Right kidney (tissue), 1 donor: ENCODE results near the gene TMEM208.

ENCODE experiments used
- DNase-seq: peaks from one replicate; pipeline ENCODE4 v3.0.0-alpha.2; 2016

TMEM208 gene

GRCh38 chr16:67207249-67208091 is 19.5 kb upstream of the TMEM208 start:
- DNase-seq: no peak

DNA sequence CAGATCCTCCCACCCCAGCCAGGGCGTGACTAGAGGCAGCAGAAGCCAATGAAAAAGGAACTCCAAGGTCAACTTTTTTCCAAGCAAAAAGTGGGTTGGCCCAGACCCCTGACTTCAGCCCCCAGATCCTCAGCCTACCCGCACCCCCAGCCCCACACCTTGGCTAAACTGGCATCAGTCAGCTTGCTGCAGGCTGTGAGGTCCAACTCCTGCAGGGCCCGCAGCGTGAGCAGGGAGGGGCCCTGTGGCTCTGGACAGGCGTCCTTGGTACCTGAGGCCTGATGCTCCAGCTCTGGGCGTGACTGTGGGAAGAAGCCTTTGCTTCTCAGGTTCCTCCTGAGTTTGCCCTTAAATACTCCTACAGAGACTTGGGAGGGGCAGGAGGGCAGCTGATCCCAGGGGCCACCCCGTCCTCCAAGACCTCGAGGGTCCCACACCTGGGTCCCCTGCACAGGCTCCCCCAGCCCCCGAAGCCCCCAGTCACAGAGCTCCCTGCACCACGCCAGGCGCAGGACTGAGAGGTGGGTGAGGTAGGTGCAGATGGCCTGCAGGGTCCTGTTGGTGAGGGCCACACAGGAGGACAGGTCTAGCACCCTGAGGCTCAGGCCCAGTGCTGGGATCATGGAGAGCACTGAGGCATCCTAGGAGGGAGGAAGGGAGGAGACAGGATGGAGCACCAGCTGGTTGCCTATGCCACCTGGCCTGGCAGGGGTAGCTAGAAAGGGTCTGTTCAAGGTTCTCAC is 18.6 kb upstream of the TMEM208 start:
- no peak for DNase-seq

- no peak for DNase-seq
Observed at GRCh38 chr16:67209565-67209964, 17.4 kb upstream of the TMEM208 start.

- DNase-seq: no peak
Observed at GRCh38 chr16:67210069-67210937, 16.6 kb upstream of the TMEM208 start.

DNA sequence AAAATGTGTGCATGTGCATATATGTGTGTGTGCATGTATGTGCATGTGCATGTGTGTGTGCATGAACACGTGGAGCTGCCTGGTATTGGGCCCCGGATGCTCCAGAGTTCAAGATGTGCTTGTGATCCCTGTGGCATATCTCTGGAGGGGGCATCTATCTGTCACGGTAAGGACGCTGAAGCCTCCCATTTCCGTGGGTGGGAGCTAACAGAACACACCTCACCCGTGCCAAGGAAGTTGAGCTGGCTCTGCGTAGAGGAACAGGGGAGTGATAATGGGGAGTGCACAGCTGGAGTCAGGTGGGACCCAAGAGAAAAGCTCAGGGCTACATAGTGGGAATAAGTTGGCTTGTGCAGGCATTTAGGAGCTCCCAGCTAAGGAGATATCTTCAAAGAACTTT is 15.3 kb upstream of the TMEM208 start:
- no peak for DNase-seq

- no peak for DNase-seq
Observed at GRCh38 chr16:67212766-67213165, 14.2 kb upstream of the TMEM208 start.

DNA sequence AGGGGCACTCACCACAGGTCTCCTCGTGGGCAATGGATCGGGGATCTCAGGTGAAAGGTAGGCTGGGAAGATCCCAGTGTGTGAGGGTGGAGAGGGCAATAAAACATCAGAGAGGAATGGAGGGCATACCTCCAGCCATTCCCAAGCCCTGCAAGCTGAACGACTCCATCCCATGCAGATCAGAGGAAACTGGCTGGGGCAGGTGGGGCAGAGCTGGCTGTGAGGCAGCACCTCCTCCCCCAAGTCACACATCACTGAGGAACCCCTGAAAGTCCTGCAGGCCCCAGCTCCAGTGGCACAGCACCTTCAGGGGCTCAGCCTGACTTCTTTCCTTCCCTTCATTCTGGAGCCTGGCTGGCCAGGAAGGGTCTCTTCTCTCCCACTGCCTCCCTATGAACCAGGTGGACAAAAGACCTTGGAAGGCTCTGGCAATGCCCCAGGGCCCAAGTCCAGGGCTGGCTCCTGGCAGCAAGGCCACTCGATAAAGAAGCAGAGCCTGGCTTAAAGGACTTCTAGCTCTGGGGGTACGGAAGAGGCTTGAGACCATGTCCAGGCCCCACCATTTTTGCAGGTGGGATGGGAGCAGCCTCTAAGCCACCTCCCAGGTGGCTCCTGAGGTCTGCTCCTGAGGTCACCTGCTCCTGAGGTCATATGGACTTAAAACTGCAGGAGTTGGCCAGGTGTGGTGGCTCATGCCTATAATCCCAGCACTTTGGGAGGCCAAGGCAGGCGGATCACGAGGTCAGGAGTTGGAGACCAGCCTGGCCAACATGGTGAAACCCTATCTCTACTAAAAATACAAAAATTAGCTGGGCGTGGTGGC is 13.5 kb upstream of the TMEM208 start:
- DNase-seq: no peak

GRCh38 chr16:67215706-67216105 is 11.2 kb upstream of the TMEM208 start:
- DNase-seq: no peak

DNA sequence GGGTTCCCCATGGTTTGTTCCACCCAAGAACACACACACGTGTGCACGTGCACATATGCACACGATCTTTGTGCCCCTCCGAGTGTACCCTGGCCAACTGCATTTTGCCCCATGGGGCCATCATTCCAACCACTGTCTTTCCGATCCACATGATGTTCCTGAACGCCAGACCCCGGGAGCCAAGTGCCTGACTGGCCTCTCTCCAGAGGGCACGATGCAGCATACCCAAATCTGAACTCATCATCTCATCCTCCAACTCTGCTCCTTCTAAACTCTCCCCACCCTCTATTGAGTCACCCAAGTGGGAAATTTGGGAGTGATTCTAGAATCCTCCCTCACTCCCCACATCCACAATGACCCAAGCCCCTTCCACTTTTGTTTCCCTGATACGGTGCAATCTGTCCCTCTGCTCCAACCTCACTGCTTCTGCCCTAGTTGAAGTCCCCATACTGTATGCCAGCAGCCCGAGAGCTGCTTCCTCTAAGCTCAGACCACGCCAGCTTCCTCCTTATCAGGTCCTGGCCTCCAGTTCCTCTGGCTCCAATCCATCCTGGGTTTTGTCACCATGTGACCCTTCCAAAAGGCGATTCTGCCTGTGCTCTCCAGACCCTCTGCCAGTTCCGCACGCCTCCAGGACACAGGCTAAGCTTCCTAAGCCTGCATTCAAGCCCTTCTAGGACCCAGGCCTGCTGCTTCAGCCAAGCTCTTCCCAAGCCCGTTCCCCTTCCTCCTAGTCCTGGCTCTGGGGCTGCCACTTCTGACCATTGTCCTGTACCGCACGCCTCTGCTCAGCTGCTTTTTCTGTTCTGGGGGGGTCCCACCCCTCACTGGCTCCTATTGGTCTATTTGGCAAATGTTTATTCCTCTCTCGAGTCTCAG is 10.1 kb upstream of the TMEM208 start:
- no peak for DNase-seq

DNA sequence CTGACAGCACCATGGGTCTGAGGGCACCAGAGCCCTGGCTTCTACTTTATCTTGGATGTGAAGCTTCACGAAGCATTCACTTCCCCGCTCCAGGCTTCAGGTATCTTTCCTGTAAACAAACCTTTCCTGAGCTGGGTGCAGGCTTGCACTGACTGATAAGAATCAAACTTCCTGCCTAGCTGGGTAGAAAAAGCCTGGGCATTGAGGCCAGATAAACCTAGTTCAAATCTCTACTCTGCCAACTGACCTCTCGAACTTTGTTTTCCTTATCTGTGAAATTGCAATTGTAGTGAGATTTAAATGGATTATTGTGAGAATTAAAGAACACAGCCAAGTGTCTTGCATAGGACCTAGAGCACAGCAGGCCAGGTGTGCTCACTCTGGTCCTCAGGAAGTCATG is 2.9 kb upstream of the TMEM208 start:
- no peak for DNase-seq

- DNase-seq: no peak
Observed at GRCh38 chr16:67226295-67226803, 581 bp upstream of the TMEM208 start.

GRCh38 chr16:67227567-67227921 is 614 bp downstream of the TMEM208 start:
- no peak for DNase-seq

- no peak for DNase-seq
Observed at GRCh38 chr16:67228034-67228785, 1.3 kb downstream of the TMEM208 start.

DNA sequence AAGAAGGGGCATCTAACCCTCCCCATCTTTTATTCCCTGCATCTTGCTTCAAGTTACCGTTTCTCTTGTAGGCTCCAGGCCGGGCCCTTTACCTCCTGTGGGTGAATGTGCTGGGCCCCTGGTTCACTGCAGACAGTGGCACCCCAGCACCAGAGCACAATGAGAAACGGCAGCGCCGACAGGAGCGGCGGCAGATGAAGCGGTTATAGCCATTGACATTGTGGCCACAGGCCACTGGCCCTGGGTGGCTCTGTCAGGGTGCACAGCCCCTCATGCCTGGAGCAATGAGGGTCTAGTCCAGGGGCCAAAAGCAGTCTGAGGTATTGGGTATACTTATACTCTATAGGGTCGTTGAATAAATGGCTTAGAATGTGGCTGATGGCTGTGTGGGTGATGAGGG is 2.0 kb downstream of the TMEM208 start:
- no peak for DNase-seq

DNA sequence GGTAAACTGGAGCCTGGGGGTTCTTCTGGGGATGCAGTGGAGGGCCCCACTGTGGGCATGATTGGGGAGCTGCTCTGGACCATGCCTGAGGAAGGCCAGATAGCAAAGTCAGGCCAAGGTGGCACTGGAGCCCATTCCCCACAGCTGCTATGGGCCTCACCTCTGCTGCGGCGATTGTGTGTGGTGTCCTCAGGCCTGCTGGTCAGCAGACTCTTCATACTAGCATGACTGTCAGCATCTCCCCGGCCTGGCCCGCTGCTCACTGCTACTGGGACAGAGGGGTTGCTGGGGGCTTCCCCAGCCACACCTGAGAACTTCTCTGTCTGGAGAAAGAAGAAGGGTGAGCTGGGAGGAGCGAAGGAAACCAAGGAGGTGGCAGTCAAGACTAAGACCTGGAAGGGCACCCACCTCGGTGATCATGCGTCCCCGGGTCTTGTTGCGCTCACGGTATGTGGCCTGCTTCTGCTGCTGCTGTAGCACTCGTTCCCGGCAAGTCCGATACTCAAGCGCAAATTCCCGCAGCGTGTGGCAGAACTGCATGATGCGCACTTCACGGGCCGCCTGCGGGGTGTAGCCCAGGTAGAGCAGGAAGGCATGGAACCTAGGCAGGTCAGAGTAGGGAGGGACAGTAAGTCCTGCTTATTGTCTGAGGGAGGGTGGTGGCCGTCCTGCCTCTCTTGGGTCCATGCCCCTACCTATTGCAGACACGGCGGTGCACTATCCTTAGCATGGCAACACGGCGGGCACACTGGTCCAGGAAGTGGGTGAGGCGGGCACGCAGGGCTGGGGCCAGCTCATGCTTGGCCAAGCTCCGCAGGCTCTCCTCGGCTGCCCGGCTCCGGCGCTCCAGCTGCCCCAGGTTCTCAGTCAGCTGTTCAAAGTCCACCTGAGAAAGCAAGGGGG is 3.2 kb downstream of the TMEM208 start:
- DNase-seq: no peak

- DNase-seq: no peak
Observed at GRCh38 chr16:67230809-67231660, 4.1 kb downstream of the TMEM208 start.

- no peak for DNase-seq
Observed at GRCh38 chr16:67233596-67233995, 6.7 kb downstream of the TMEM208 start.

GRCh38 chr16:67234180-67234597 is 7.3 kb downstream of the TMEM208 start:
- no peak for DNase-seq
